Endothelial cell (in vitro differentiated cells): ENCODE data around the gene FAM107B. TPM values are rescaled to one million over a fixed set of nuclear protein-coding genes. Genes with fewer than 3 reads are reported as not detected.

Experiments
- DNase-seq: peaks from one replicate; pipeline ENCODE4 v3.0.0; 2021; ENCODE audit warnings: low spot score
- H3K27ac Mint-ChIP-seq: one replicate; pipeline ENCODE4 v1.8.0; 2021; ENCODE audit warnings: mixed read lengths, inconsistent platforms; ENCODE audit not compliant: unreplicated experiment
- H3K27me3 Mint-ChIP-seq: one replicate; pipeline ENCODE4 v1.8.0; 2021; ENCODE audit warnings: mild to moderate bottlenecking, moderate library complexity, mixed read lengths, inconsistent platforms; ENCODE audit not compliant: unreplicated experiment
- H3K36me3 Mint-ChIP-seq: one replicate; pipeline ENCODE4 v1.8.0; 2021; ENCODE audit warnings: mild to moderate bottlenecking, low read depth, mixed read lengths, inconsistent platforms; ENCODE audit not compliant: unreplicated experiment
- H3K4me1 Mint-ChIP-seq: one replicate; pipeline ENCODE4 v1.8.0; 2021; ENCODE audit warnings: mild to moderate bottlenecking, mixed read lengths, inconsistent platforms; ENCODE audit not compliant: unreplicated experiment
- H3K4me3 Mint-ChIP-seq: one replicate; pipeline ENCODE4 v1.8.0; 2021; ENCODE audit warnings: mild to moderate bottlenecking, mixed read lengths, inconsistent platforms; ENCODE audit not compliant: unreplicated experiment
- H3K9me3 Mint-ChIP-seq: one replicate; pipeline ENCODE4 v1.8.0; 2021; ENCODE audit warnings: mixed read lengths, inconsistent platforms; ENCODE audit not compliant: unreplicated experiment
- long read RNA-seq: library from polyadenylated mRNA; unstranded; transcript quantifications from one replicate; pipeline ENCODE4 v2.0.0, GENCODE V29; 2020; ENCODE audit not compliant: unreplicated experiment
- total RNA-seq: library from RNA; stranded (reverse); fragmentation: NEBNext Ultra II Directional; extraction: Animal tissue kit (Norgen Biotek cat#: 25700); gene quantifications from one replicate; pipeline ENCODE4 v1.2.1, GENCODE V29; 2021; ENCODE audit not compliant: unreplicated experiment
- TF ChIP-seq, protein P1 (sequence below): fragments of 200-600 bp; sonication (generic); IDR thresholded peaks from one replicate; pipeline ENCODE4 v1.5.0; 2021; ENCODE audit warnings: antibody characterized with exemption; ENCODE audit not compliant: unreplicated experiment

FAM107B gene
- 462 TPM for total RNA-seq
- long read RNA-seq, transcript FAM107B-211 (4 exons, 2,633 nt): major isoform, 11 of 32 reads
- long read RNA-seq, transcript FAM107B-205 (5 exons, 2,374 nt): minor isoform, 7 of 32 reads
- long read RNA-seq, partial matches to known transcripts: 3 of 32 reads
- long read RNA-seq, other reads (novel, unspliced or antisense): 10 of 32 reads

GRCh38 chr10:14774797-14775196 lies at the start of gene FAM107B:
Gene FAM107B, minus strand, starts transcription at chr10:14774897. Its CDS starts 234 bp downstream, at chr10:14774663.
- H3K36me3 Mint-ChIP-seq: no peaks in the 10 kb centered on the region
- no peaks in the 10 kb centered on the region for H3K9me3 Mint-ChIP-seq
- H3K27me3 Mint-ChIP-seq: peaks cover 4% of the 10 kb centered on the region
- no peak within 1 kb of the TSS for H3K27ac Mint-ChIP-seq
- peaks cover 19% of the 10 kb centered on the region for H3K4me1 Mint-ChIP-seq
- DNase-seq: no peak
- no peak within 1 kb of the TSS for H3K4me3 Mint-ChIP-seq
- TF ChIP-seq, protein P1, sequence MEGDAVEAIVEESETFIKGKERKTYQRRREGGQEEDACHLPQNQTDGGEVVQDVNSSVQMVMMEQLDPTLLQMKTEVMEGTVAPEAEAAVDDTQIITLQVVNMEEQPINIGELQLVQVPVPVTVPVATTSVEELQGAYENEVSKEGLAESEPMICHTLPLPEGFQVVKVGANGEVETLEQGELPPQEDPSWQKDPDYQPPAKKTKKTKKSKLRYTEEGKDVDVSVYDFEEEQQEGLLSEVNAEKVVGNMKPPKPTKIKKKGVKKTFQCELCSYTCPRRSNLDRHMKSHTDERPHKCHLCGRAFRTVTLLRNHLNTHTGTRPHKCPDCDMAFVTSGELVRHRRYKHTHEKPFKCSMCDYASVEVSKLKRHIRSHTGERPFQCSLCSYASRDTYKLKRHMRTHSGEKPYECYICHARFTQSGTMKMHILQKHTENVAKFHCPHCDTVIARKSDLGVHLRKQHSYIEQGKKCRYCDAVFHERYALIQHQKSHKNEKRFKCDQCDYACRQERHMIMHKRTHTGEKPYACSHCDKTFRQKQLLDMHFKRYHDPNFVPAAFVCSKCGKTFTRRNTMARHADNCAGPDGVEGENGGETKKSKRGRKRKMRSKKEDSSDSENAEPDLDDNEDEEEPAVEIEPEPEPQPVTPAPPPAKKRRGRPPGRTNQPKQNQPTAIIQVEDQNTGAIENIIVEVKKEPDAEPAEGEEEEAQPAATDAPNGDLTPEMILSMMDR: no peak

DNA sequence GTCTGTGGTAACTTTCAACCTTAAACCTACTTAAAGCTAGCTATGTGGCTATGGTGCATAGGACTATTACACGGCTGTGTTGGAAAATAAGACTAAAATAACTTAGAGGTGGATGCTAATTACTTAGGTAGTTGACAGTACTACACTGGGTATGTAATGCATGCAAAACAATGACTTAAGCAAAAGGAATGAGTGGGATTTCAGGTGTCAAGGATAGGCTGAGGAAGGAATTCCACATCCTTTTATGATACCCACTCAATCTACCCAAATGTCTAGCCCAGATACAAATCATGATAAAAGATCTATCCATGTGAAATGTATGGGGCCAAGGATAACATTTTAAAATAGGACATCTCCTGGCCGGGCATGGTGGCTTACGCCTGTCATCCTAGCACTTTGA lies 49.3 kb upstream of the FAM107B start:
- TF ChIP-seq, protein P1: no peak
- Mint-ChIP-seq H3K27me3 (peaks cover 7% of the 10 kb centered on the region), H3K4me1 (peaks cover 30% of the 10 kb centered on the region), H3K27ac (no peak overlapping the region), H3K4me3 (no peak overlapping the region), H3K36me3 (no peaks in the 10 kb centered on the region), H3K9me3 (no peaks in the 10 kb centered on the region)
- DNase-seq: no peak

GRCh38 chr10:14822879-14823755 lies 48.4 kb upstream of the FAM107B start:
- H3K4me1 Mint-ChIP-seq: peaks cover 30% of the 10 kb centered on the region
- H3K27me3 Mint-ChIP-seq: peaks cover 7% of the 10 kb centered on the region
- H3K4me3 Mint-ChIP-seq: no peak overlapping the region
- H3K36me3 Mint-ChIP-seq: no peaks in the 10 kb centered on the region
- DNase-seq: peak; percentile 35
- peak overlapping the region; percentile 32 for H3K27ac Mint-ChIP-seq
- TF ChIP-seq, protein P1: peak; percentile 48
- H3K9me3 Mint-ChIP-seq: no peaks in the 10 kb centered on the region

DNA sequence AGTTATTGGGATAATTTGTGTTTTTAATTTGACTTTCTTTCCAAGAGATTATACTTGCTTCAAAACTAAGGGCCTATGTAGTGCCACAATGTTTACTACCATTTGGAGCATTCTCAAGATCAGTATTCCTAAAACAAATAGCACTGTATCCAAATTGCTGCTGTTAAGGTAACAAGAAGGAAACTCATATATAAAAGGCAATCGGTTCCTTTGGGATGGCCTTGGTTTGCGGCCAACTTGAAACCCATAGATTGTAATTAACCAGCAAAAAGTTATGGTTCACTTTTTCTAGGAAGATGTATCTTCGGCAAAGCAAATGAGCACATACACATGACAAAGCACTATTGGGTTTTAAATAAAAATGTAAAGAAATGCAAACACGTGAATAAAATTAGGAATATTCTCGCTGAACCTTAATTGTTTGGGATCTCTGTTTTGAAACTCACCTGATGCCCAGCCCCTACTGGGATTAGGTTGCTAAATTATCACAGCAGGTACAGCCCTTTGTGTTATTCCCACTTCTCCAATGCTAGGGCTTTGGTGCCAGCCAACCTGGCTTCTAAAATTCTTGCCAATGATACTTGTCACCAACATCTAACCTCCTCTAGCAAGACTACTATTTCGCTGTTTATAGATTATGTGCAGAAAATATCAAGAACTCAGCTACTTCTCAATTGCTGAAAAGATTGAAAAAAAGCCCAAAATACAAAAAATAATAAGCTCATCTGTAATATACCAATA lies 47.1 kb upstream of the FAM107B start:
- H3K4me3 Mint-ChIP-seq: no peak overlapping the region
- no peaks in the 10 kb centered on the region for H3K9me3 Mint-ChIP-seq
- no peaks in the 10 kb centered on the region for H3K36me3 Mint-ChIP-seq
- no peak overlapping the region for H3K27ac Mint-ChIP-seq
- DNase-seq: no peak
- peaks cover 30% of the 10 kb centered on the region for H3K4me1 Mint-ChIP-seq
- H3K27me3 Mint-ChIP-seq: peaks cover 11% of the 10 kb centered on the region
- TF ChIP-seq, protein P1: no peak
